ENCODE results near the gene CPA4.
"Not testable (repeated sequence)": the region's sequence is repeated elsewhere in the genome, so short reads cannot be mapped to it uniquely, and the experiment has no call there.

DNA sequence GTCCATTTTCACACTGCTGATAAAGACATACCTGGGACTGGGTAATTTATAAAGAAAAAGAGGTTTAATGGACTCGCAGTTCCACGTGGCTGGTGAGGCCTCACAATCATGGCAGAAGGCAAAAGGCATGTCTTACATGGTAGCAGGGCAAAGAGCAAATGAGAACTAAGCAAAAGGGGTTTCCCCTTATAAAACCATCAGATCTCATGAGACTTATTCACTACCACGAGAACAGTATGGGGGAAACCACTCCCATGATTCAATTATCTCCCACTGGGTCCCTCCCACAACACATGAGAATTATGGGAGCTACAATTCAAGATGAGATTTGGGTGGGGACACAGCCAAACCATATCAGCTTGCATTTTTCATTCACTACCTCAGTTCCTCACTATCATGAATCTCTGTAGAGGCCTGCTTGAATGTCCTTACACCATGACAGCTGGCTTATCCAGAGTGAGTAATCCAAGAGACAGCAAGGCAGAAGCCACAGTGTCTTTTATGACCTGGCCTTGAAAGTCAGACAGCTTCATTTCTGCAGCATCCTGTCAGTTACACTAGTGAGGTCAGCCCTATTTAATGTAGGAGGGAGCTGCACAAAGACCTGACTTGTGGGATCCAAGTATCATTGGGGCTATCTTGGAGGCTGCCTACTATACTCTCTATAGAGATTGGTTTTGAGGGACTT, 28.7 kb downstream of the CPA4 start:
- not testable (repeated sequence) for TF ChIP-seq CTCF, POLR2A (IDR thresholded peaks at IDR 0.05)
